HG03354 (cell line): ENCODE measurements around the gene ZNF575.
"Not testable (repeated sequence)": the region's sequence is repeated elsewhere in the genome, so short reads cannot be mapped to it uniquely, and the experiment has no call there.

Experiments used
- ATAC-seq: cut with Tn5 transposase; IDR thresholded peaks from one replicate; pipeline ENCODE4 v1.9.1; 2021; ENCODE audit warnings: mild to moderate bottlenecking; ENCODE audit not compliant: unreplicated experiment, poor library complexity, severe bottlenecking

ZNF575 gene

DNA sequence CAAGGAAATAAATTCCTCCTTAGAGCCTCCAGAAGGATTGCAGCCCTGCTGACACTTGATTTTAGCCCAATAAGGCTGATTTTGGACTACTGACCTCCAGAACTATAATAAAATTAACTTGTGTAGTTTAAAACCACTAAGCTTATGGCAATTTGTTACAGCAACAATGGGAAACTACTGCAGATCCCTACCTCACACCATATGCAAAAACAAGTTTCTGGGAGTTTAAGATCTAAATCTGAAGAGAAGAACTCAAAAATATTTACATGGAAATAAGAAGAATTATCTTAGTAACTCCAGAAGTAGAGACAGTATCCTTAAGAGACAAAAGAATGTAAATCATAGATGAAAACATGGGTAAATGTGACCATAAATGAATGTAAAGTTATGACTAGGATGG lies 5.9 kb downstream of the ZNF575 start:
- no peak for ATAC-seq

DNA sequence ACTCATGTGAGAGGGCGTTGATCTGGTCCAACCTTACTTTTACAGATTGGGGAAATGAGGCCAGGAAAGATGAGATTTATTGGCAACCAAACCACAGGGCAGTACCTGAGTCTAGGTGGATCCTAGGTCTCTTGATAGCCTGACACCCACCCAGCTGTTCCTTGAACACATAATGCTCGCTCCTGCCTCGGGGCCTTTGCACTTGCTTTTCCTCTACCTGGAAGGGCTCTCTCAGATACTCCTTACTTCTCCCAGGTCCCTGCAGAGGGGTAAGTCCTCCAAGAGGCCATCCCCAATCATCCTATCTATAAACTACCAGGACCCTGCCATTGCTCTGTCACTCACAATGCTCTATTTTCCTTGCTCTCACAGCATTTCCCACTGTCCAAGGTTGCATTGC lies 7.4 kb downstream of the ZNF575 start:
- no peak for ATAC-seq

DNA sequence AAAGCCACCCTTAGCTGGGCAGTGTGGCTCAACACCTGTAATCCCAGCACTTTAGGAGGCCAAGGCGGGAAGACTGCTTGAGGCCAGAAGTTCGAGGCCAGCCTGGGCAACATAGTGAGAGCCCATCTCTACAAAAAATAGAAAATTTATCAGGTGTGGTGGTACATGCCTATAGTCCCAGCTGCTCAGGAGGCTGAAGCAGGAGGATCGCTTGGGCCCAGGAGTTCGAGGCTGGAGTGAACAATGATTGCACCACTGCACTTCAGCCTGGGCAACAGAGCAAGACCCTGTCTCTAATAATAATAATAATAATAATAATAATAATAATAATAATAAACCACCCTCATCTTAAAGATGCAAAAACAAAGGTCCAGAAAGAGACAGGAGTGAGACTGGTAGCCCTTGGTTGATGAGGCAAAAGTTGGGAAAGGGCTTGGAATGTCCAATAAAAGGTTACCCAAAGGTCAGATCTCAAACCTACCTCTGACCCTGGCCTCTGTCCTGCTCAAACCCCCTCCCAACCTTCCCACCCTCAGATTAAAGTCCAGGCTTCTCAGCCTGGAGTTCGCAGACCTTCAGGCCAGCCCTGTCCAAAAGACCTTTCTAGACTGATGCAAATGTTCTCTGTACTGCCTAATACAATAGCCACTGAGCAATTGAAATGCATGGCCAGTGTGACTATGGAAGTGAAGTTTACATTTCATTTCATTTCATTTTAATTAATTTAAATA lies 9.1 kb downstream of the ZNF575 start:
- no peak for ATAC-seq

DNA sequence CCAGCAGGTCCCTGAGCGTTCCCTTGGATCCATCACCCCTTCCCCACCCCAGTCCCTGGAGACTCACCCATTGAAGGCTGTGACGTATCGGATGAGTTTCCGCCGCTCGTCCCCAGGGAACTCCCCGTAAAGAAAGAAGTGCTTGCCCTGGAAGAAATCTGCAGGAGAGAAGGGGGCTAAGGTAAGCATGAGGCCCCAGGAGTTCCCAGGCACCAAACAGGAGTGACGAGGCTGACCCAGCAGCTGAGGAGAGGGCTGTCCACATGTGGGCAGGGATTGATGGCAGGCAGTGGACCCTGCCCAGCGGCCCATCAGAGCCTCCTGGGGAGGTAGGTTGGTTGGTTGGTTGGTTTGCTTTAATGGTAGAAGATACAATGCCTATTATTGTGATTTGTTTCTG lies 11.1 kb downstream of the ZNF575 start:
- ATAC-seq = no peak

DNA sequence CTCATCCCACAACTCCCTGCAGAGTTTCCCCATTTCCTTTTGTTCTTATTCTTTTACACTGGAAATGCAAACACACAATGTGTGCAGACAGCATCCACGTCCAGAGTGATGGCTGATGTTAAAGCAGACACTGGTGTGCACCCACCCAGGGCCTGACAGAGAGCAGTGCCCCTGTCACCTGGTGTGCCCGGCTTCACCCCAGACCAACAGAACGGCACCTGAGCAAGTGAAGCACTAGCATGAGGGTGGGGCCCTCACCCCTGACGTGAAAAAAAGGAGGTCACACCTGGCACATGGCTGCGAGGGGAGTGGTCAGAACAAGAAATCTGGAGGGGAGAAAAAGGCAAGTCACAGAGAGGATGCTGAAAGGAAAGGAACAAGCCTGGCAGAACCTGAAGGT lies 12.3 kb downstream of the ZNF575 start:
- no peak for ATAC-seq

DNA sequence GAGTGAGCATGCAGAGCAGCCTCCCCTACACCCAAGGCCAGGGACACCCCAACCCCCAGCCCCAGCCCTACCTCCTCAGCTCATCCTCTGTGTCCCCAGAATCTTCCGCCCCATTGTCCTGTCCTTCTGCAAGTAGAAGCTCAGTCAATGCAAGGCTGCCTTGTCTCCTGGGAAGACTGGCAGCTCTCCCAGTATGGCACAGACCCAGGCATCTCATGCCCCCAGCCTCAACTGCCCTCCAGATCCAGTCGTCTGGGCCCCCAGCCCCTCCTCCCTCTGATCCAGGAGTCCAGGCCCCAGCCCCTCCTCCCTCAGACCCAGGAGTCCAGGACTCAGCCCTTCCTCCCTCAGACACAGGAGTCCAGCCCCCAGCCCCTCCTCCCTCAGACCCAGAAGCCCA lies 13.0 kb downstream of the ZNF575 start:
- no peak for ATAC-seq

DNA sequence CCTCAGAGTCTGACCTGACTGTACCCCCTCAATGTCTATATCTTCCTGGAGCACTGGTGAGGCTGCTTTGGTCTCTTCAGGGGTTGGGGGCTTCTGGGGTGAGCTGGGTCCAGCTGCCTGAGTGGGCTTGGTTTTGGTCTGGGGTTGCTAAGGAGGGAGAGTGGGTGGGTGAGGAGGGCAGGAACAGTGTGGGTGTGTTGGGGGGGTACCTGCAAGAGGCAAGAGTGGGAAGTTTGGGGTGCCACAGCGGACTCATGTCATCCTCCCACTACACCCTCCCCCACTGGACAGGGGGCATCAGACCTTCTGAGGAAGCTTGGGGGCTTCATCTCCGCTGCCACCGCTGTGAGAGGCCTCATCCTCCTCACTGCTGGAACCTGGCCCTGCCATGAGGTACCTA lies 13.6 kb downstream of the ZNF575 start:
- ATAC-seq = no peak

DNA sequence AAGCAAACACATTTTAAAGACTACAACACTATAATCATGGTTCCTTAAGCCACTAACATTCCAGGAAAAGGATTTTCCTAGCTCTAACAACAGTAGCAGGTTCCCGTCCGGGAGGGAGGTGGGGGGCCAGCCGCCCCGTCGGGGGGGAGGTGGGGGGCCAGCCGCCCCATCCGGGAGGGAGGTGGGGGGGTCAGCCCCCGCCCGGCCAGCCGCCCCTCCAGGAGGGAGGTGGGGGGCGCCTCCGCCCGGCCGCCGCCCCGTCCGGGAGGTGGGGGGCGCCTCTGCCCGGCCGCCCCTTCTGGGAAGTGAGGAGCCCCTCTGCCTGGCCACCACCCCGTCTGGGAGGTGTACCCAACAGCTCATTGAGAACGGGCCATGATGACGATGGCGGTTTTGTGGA lies 14.9 kb downstream of the ZNF575 start:
- not testable (repeated sequence) for ATAC-seq

DNA sequence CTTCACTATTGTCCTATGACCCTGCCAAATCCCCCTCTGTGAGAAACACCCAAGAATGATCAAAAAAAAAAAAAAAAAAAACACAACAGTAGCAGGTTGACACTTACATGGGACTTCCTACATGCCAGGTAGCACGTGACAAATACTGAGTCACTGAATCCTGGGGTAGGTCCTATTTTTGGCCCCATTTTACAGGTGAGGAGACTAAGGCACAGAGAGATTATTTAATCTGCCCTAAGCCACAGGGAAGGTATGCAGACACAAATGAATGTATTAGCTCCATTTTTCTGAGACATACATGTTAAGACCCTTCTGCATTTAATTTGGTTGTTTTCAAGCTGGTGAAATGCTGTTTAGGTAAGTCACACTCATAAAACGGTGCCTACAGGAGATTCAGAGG lies 15.7 kb downstream of the ZNF575 start:
- no peak for ATAC-seq

DNA sequence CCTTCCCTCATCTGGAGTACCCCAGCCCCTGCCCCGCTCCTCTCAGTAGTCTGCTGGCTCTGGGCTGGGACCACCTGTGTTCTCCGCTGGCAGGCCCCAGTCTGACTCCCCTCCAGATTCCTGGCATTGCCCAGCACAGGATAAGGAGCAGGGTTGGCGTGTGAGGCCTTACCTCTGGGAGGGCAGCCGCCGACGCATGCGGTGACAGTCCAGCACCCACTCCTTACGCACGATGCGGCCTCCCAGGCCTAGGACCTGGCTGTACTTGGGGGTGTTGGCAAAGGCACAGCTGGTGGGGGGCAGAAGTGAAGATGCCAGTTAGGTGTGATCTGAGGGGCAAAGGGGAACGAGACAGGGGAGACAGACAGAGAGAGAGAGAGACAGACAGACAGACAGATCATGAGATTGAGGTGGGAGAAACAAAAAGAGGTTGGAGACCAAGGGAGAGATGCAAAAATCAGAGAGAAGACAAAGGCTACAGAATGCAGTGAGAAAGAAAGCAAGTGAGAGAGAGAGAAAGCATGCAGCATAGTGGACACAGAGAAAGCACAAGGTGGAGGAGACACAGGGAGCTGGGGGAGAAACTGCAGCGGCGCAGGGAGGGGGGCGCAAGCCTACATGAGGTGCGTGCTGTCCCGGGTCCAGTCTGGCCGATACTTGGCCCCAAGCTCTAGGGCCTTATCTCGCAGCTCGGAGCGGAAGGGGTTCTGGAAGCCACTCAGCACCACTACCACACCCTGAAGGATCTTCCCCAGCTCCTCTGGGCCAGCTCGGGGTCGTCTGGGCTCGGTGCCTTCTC lies 18.6 kb downstream of the ZNF575 start:
- ATAC-seq = no peak

DNA sequence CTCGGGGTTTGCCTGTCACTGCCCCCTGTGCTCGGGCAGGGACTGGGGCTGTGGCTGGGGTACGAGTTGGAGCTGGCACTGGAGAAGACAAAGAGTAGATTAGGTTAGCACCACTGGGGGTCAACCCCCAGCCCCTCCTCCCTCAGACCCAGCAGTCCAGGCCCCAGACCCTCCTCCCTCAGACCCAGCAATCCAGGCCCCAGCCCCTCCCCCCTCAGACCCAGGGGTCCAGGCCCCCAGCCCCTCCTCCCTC lies 19.1 kb downstream of the ZNF575 start:
- ATAC-seq = no peak

DNA sequence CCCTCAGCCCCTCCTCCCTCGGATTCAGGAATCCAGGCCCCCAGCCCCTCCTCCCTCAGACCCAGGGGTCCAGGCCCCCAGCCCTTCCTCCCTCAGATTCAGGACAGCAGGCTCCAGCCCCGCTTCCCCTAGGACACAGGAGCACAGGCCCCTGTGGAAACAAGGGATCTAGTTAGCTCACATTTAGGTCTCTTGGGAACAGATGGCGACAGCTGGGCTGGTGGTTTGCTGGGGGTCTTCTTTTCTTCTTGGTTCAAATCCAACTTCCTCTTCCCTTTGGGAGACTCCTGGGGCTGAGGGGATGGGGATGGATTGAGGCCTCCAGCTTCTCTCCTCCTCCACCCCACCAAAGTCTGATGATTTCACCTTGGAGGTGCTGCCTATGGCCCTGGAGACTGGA lies 19.6 kb downstream of the ZNF575 start:
- no peak for ATAC-seq

DNA sequence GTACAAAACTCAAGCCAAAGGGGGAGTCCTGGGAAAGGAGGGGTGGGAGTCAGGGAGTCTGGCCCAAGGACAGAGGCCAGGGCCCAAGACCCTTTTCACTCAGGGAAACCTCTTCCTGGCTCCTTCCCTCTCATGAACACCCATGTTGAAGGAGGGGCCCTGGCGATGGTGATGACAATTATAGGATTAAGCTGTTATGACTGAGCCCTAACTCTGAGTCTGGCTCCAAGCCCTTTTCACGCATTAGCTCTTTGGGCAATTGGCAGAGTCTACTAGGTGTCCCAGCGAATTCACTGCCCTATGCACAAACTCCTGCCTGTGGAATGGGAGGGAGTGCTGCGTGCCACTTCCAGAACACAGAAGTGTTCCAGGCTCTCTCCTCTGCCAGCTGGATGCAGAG lies 20.7 kb downstream of the ZNF575 start:
- ATAC-seq = no peak

DNA sequence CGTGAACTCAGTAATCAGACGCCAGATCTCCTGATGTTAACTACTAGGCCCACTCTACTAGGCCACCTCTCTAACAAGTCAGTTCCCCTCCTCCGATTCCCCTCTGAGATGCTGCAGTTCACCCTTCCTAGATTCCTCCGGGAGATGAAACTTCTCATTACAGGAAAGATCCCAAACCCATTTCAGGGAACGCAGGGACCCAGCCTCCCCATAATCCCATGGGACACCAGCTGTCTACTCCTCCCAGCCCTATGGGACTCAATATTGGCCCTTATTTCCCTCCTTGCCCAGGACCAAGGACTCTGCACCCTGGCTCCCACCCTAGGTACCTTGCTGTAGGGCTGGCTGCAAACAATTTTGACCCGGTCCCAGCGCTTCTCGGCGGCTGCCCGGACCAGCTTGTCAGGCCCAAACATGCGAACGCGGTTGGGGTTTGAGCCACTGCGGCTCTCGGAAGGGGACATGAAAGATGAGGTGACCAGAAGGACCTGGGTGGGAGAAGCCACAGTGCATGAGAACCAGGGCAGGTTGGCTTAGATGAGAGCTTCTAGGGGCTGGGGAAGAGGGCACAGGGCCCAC lies 21.4 kb downstream of the ZNF575 start:
- ATAC-seq = no peak

DNA sequence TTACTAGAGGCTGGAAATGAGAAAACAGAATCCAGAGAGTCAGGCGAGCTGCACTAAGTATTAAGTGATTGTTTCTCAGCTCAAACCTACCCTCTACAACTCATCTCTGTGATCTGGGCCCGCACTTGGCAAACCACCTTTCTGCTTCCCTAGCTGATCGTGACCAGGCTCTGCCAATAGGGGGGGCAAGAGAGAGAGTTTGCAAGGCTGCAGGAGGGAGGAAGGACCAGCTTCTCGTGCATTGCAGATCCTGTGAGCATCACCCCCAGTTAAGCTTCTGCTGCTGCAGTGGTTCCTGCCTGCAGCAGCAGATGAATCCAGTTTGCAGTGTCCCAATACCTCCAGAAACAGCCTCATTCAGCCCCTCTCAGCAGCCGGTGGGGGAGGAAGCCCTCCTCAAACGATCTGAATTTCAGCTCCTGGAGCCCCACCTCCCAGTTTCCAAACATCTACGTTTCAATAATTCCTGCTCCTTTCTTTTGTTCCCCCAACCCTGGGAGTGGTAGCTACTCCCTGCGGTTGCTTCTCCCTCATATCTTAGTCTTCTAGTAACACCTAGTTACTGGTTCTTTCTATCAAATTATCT lies 22.3 kb downstream of the ZNF575 start:
- peak; percentile 52 for ATAC-seq

DNA sequence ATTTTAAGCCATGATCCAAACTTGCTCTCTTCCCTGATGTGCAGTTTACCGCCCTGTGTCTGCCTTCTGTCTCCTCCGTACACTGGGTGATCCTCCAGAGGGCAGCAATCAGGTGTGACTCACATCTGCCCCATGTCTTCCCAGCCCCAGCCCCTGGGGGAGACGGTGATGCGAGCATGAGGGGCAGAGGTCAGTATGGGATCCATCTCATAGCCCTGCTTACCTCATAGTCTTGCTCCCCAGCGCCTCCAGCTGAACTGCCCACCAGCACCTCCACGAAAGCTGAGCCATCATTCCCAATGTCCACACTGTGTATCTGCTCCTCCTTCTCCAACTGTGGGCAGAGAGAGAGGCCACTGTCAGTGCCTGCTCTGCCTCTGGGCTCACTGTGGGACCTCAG lies 27.7 kb downstream of the ZNF575 start:
- ATAC-seq = no peak

DNA sequence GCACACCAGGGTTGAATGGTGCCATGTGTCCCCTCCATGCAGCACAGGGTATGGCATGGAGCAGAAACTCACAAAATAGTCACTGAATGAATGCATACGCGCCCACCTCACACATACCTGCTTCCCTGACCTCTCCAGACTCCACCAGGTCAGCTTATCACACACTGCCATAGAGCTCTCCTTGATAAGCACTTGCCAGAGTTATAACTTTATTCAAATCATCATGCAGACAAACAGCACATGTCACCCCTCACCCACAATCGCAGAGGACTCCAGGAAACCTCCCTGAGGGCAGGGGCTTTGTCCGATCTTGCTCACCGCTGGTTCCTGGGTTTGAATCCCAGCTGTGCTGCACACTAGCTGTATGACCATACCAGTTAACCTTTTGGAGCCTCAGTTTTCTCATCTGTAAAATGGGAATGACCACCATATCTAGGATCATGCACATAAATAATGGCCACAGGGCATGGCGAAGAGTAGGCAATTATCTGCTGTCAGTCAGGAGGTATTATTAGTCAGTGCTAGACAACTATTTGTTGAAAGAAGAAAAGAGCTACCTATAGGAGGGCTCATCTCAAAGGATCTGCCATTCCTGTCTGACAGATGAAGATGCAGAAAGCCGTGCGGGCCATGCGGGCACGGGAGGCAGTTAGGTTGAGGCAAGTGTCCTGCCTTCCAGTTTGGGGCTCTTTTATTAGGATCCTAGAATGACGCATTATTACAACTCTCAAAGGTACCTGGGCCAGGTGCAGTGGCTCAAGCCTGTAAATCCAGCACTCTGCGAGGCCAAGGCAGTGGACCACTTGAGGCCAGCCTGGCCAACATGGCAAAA lies 28.4 kb downstream of the ZNF575 start:
- no peak for ATAC-seq

DNA sequence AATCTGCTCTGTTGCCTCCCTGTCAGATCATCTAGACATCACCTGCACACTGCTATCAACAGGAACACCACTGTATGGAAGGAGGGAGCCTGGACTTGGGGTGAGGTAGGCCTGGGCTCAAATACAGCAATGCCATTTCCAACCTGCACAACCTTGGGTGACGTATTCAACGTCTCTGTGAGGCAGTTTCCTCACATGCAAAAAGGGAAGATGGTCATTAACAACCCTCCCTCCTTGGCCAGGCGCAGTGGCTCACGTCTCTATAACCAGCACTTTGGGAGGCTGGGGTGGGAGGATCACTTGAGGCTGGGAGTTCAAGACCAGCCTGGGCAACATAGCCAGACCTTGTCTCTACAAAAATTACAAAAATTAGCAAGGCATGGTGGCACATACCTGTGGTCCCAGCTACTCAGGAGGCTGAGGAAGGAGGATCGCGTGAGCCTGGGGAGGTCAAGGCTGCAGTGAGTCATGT lies 29.3 kb downstream of the ZNF575 start:
- no peak for ATAC-seq

DNA sequence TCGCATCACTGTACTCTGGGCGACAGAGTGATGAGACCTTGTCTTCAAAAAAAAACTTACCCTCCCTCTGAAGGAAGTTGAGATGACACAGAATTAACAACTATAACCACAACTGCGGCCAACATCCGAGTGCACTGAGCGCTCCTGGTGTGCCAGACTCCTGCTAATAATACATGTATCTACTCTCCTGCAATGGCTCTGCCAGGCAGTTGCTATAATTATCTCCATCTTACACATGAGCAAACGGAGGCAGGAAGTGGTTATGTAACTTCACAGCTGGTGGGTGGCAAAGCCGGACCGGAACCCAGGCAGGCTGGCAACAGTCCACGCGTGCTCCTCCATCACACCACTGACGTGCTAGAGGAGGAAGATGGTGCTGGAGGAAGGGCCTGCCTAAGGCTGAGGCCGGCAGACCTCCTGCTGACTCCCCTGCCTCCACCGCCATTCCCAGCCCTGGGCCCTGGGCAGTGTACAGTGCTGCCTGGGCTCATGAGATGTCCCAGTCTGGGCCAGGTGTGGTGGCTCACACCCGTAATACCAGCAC lies 29.8 kb downstream of the ZNF575 start:
- peak; percentile 73 for ATAC-seq
